Activated T-cell treated with anti-CD3 and anti-CD28 coated beads, Interleukin-2, amount 50 U/mL, for 72 hours (primary cell): ENCODE measurements around the gene PCGF3. TPM values are rescaled to one million over a fixed set of nuclear protein-coding genes. Genes with fewer than 3 reads are reported as not detected.
"Not testable (repeated sequence)": the region's sequence is repeated elsewhere in the genome, so short reads cannot be mapped to it uniquely, and the experiment has no call there.

ENCODE experiments used
- ATAC-seq, 2 donors: fragments of 150-1000 bp; cut with Tn5 transposase; replicated peaks in 1 of 2; 2 replicates each; pipeline ENCODE4 v1.10.0; 2021; ENCODE audit warnings: moderate library complexity in 2 of 2, mild to moderate bottlenecking in 1 of 2
- DNase-seq, 2 donors: peaks; one replicate each; pipeline ENCODE4 v3.0.0; 2021 to 2022; ENCODE audit warnings: mixed read lengths in 1 of 2
- H3K27ac Mint-ChIP-seq: one replicate; pipeline ENCODE4 v1.8.0; 2022; ENCODE audit warnings: mild to moderate bottlenecking, moderate library complexity, mixed read lengths
- H3K27me3 Mint-ChIP-seq: one replicate; pipeline ENCODE4 v1.8.0; 2022; ENCODE audit warnings: low read depth, mixed read lengths
- H3K36me3 Mint-ChIP-seq, 2 donors: one replicate each; pipeline ENCODE4 v1.8.0; 2022; ENCODE audit warnings: mixed read lengths in 2 of 2, mild to moderate bottlenecking in 1 of 2; ENCODE audit not compliant: insufficient read depth in 2 of 2
- H3K4me1 Mint-ChIP-seq: one replicate; pipeline ENCODE4 v1.8.0; 2022; ENCODE audit warnings: low read depth, mixed read lengths
- H3K4me3 Mint-ChIP-seq, 2 donors: one replicate each; pipeline ENCODE4 v1.8.0; 2022; ENCODE audit warnings: mild to moderate bottlenecking in 2 of 2, mixed read lengths in 2 of 2, moderate library complexity in 2 of 2
- H3K9me3 Mint-ChIP-seq, 2 donors: one replicate each; pipeline ENCODE4 v1.8.0; 2022; ENCODE audit warnings: mixed read lengths in 2 of 2
- total RNA-seq, 2 donors: library from RNA; stranded (reverse); gene quantifications; one replicate each; pipeline ENCODE4 v1.2.3, GENCODE V29; 2022

Gene PCGF3
- total RNA-seq, 2 donors from 2014 or later, result 31.5 to 35.5 TPM

GRCh38 chr4:722169-722725 lies 16.6 kb downstream of the PCGF3 start:
- Mint-ChIP-seq H3K9me3 (peaks cover 0 to 2% of the 10 kb centered on the region in 2 donors), H3K27ac (no peak overlapping the region), H3K4me1 (peaks cover 6% of the 10 kb centered on the region), H3K36me3 (peaks cover 8 to 18% of the 10 kb centered on the region in 2 donors), H3K4me3 (no peak overlapping the region), H3K27me3 (no peaks in the 10 kb centered on the region)
- ATAC-seq, result no peak
- no peak for DNase-seq

GRCh38 chr4:722851-723360 lies 17.3 kb downstream of the PCGF3 start:
- DNase-seq (no peak), ATAC-seq (no peak)
- peaks cover 12% of the 10 kb centered on the region for H3K4me1 Mint-ChIP-seq
- peaks cover 0 to 2% of the 10 kb centered on the region in 2 donors for H3K9me3 Mint-ChIP-seq
- peaks cover 8 to 18% of the 10 kb centered on the region in 2 donors for H3K36me3 Mint-ChIP-seq
- no peak overlapping the region for H3K27ac Mint-ChIP-seq
- H3K27me3 Mint-ChIP-seq, result no peaks in the 10 kb centered on the region
- H3K4me3 Mint-ChIP-seq, result no peak overlapping the region

GRCh38 chr4:723751-724530 lies 18.3 kb downstream of the PCGF3 start:
- Mint-ChIP-seq H3K27me3 (no peaks in the 10 kb centered on the region), H3K4me3 (no peak overlapping the region), H3K36me3 (peaks cover 8 to 18% of the 10 kb centered on the region in 2 donors), H3K9me3 (peaks cover 0 to 2% of the 10 kb centered on the region in 2 donors), H3K4me1 (peaks cover 13% of the 10 kb centered on the region), H3K27ac (no peak overlapping the region)
- DNase-seq (no peak), ATAC-seq (no peak)

GRCh38 chr4:725391-726234 lies 20.0 kb downstream of the PCGF3 start:
- H3K27me3 Mint-ChIP-seq, result no peaks in the 10 kb centered on the region
- ATAC-seq (no peak), DNase-seq (no peak)
- peaks cover 13% of the 10 kb centered on the region for H3K4me1 Mint-ChIP-seq
- H3K9me3 Mint-ChIP-seq, result peaks cover 0 to 2% of the 10 kb centered on the region in 2 donors
- peaks cover 8 to 15% of the 10 kb centered on the region in 2 donors for H3K36me3 Mint-ChIP-seq
- H3K4me3 Mint-ChIP-seq, result no peak overlapping the region
- no peak overlapping the region for H3K27ac Mint-ChIP-seq

DNA sequence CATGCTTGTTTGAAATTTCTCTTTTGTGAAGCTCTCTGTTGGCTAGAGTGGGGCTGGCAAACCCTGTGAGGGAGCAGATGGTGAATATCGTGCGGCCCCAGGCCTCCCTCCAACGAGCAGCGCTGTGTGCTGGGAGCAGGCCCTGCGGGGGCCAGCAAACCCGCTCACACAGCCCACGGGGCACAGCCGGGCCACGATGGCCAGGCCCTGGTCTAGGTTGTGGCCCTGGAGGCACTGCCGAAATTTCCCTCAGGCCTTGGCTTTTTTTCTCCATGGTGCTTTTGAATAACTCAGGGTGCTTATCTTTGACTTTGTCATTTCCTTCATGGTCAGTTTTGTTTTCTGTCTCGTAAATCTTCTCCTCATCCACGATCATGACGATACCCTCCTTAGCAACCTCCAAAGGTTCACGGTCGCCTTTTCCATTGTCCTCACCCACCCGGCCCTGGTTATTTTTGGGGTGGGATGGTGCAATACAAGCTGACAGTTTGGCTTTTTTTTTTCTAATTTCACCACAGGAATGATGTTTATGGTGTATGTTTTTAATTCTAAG lies 20.7 kb downstream of the PCGF3 start:
- Mint-ChIP-seq H3K9me3 (peaks cover 0 to 2% of the 10 kb centered on the region in 2 donors), H3K36me3 (peaks cover 11 to 15% of the 10 kb centered on the region in 2 donors), H3K27me3 (no peaks in the 10 kb centered on the region), H3K4me1 (peaks cover 13% of the 10 kb centered on the region), H3K4me3 (no peak overlapping the region), H3K27ac (no peak overlapping the region)
- no peak for ATAC-seq
- no peak for DNase-seq

DNA sequence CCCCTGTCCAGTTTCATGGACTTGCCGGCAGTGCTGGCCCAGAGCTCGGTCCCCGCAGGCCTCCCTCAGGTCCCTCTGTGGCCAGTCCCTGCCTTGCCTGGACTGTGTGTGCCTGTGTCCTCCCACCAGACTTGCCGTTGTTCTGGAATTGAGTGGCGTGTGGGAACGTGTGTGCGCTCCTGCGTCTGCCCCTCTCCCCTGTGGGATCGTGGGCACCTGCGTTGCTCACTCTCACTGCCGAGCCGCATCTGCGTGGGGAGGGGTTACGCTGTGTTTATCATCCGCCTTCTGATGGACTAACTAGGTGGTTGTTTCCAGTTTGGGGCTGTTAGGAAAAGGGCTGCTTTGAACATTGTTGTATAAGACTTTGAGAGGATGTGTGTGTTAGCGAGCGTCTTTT lies 21.2 kb downstream of the PCGF3 start:
- DNase-seq, result no peak
- Mint-ChIP-seq H3K36me3 (peaks cover 10 to 13% of the 10 kb centered on the region in 2 donors), H3K27ac (no peak overlapping the region), H3K27me3 (no peaks in the 10 kb centered on the region), H3K9me3 (peaks cover 0 to 2% of the 10 kb centered on the region in 2 donors), H3K4me3 (no peak overlapping the region), H3K4me1 (peaks cover 13% of the 10 kb centered on the region)
- ATAC-seq, result no peak

DNA sequence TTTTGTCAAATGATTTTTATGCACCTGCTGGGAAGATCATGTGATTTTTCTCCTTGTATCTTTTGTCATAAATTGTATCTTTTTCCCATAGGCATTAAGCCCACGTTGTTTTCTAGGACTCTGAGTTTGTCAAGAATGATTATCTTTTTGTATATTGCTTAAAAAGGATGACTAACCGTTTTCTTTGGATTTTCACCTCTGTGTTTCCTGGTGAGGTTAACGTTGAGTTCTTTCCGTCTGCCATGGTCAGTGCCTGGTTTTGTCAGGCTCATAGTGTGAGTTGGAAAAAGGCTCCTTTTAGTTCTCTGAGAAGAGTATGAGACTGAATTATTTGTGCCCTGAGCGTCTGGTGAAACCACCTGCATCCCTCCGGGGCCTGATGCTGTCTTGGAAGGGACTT lies 21.9 kb downstream of the PCGF3 start:
- H3K27me3 Mint-ChIP-seq, result no peaks in the 10 kb centered on the region
- H3K4me1 Mint-ChIP-seq, result peaks cover 13% of the 10 kb centered on the region
- peak overlapping the region; percentile 34 for H3K27ac Mint-ChIP-seq
- ATAC-seq (no peak), DNase-seq (no peak)
- H3K4me3 Mint-ChIP-seq, result no peak overlapping the region
- H3K9me3 Mint-ChIP-seq, result peaks cover 0 to 2% of the 10 kb centered on the region in 2 donors
- peaks cover 8 to 11% of the 10 kb centered on the region in 2 donors for H3K36me3 Mint-ChIP-seq

GRCh38 chr4:729336-730315 lies 24.0 kb downstream of the PCGF3 start:
- H3K36me3 Mint-ChIP-seq, result peaks cover 3 to 5% of the 10 kb centered on the region in 2 donors
- peaks cover 13% of the 10 kb centered on the region for H3K4me1 Mint-ChIP-seq
- ATAC-seq, result no peak
- H3K27ac Mint-ChIP-seq, result no peak overlapping the region
- no peaks in the 10 kb centered on the region for H3K9me3 Mint-ChIP-seq
- H3K4me3 Mint-ChIP-seq, result no peak overlapping the region
- H3K27me3 Mint-ChIP-seq, result no peaks in the 10 kb centered on the region
- DNase-seq, result no peak

DNA sequence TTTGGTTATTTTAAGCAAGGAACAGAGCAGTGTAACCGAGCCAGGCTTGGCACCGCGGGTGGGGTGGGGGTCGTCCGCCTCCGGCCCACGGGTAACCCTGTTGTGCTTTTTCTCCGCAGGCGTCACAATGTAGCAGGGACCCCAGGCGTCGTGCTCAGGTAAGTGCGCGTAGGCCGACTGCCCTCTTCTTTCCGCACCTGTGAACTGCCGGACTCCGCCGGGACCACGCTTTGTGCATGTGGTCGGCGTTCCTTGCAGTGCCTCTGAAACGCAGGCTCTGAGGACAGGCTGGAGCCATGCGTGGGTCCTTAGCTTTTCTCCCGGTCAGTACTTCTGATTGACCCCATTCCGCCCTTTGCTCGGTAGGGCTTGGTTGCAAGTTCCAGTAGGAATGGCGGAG lies 24.9 kb downstream of the PCGF3 start:
- DNase-seq (no peak), ATAC-seq (no peak)
- H3K27me3 Mint-ChIP-seq, result no peaks in the 10 kb centered on the region
- H3K4me3 Mint-ChIP-seq, result no peak overlapping the region
- peaks cover 3% of the 10 kb centered on the region in 2 donors for H3K36me3 Mint-ChIP-seq
- peaks cover 13% of the 10 kb centered on the region for H3K4me1 Mint-ChIP-seq
- no peak overlapping the region for H3K27ac Mint-ChIP-seq
- no peaks in the 10 kb centered on the region for H3K9me3 Mint-ChIP-seq

DNA sequence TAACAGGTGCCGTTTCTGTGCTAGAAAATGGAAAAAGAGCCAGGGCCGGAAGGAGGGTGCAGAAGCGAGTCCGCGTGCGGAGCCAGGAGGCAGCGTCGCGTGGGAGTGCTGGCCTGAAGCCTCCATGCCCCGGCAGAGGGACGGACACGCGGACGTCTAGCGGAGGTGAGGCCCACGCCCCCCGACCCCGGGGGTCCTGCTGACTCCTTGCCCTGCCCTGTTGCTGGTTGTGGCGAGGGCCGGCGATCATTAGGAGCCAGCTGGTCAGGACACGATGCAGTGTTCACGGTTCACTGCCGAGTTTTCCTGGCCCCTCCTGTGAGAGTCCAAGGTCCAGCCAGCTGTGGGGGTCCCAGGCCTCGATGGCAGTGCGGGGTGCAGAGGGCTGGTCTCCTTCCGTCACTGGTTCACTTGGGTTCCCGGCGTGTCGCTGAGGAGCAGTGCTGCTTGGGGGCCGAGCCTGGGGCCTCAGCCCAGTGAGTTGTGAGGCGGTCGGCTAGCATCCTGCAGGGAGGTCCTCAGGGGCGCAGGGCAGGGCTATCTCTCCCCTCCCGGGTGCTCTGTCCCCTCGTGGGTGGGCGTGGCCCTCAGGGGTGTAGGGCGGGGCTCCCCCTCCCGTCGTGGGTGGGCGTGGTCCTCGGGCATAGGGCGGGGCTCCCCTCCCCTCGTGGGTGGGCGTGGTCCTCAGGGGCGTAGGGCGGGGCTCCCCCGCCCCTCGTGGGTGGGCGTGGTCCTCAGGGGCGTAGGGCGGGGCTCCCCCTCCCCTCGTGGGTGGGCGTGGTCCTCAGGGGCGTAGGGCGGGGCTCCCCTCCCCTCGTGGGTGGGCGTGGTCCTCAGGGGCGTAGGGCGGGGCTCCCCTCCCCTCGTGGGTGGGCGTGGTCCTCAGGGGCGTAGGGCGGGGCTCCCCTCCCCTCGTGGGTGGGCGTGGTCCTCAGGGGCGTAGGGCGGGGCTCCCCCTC lies 25.6 kb downstream of the PCGF3 start:
- not testable (repeated sequence) for H3K4me3 Mint-ChIP-seq, H3K9me3 Mint-ChIP-seq, DNase-seq, H3K27ac Mint-ChIP-seq, ATAC-seq, H3K27me3 Mint-ChIP-seq, H3K36me3 Mint-ChIP-seq
- H3K4me1 Mint-ChIP-seq, result peaks cover 13% of the 10 kb centered on the region

DNA sequence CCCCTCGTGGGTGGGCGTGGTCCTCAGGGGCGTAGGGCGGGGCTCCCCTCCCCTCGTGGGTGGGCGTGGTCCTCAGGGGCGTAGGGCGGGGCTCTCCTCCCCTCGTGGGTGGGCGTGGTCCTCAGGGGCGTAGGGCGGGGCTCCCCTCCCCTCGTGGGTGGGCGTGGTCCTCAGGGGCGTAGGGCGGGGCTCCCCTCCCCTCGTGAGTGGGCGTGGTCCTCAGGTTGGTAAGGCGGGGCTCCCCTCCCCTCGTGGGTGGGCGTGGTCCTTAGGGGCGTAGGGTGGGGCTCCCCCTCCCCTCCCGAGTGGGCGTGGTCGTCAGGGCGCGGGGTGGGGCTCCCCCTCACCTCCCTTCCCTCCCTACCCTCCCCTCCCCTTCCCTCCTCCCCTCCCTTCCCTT lies 26.3 kb downstream of the PCGF3 start:
- not testable (repeated sequence) for DNase-seq

More for the DNA sequence above, 26.3 kb downstream of the PCGF3 start:
- not testable (repeated sequence) for H3K27ac Mint-ChIP-seq, H3K4me3 Mint-ChIP-seq, H3K4me1 Mint-ChIP-seq, H3K27me3 Mint-ChIP-seq, ATAC-seq, H3K36me3 Mint-ChIP-seq, H3K9me3 Mint-ChIP-seq
